Testis (tissue), 3 donors: ENCODE measurements around the gene KCTD21. TPM values are rescaled to one million over a fixed set of nuclear protein-coding genes. Genes with fewer than 3 reads are reported as not detected.

ENCODE experiments used
- DNase-seq: peaks from one replicate; pipeline ENCODE4 v3.0.0-alpha.2; 2019
- H3K27ac ChIP-seq, 2 donors: fragments of 200-600 bp; sonication (generic); one replicate each; pipeline ENCODE4 v1.5.1; 2019
- H3K27me3 ChIP-seq: fragments of 200-600 bp; sonication (generic); one replicate; pipeline ENCODE4 v1.5.1; 2019
- H3K36me3 ChIP-seq: fragments of 200-600 bp; sonication (generic); one replicate; pipeline ENCODE4 v1.5.1; 2017; ENCODE audit warnings: low read depth; ENCODE audit errors: missing control alignments
- H3K4me1 ChIP-seq: fragments of 200-600 bp; sonication (generic); one replicate; pipeline ENCODE4 v1.5.1; 2019
- H3K4me3 ChIP-seq, 2 donors: fragments of 200-600 bp; sonication (generic); one replicate each; pipeline ENCODE4 v1.5.1; 2017 to 2019
- H3K9me3 ChIP-seq: fragments of 200-600 bp; sonication (generic); one replicate; pipeline ENCODE4 v1.5.1; 2017
- CTCF ChIP-seq, 3 experiments: fragments of 450-650 bp in 2 of 3; fragments of 200-600 bp in 1 of 3; sonication (generic) in 1 of 3; IDR thresholded peaks; one replicate each; pipeline ENCODE4 v1.5.1; 2016 to 2019; ENCODE audit warnings: antibody characterized with exemption in 3 of 3, mild to moderate bottlenecking in 2 of 3, moderate library complexity in 1 of 3
- POLR2A ChIP-seq: fragments of 450-650 bp; IDR thresholded peaks from one replicate; pipeline ENCODE4 v1.6.1; 2017; ENCODE audit warnings: antibody characterized with exemption, mild to moderate bottlenecking, moderate library complexity
- WGBS, 2 donors: methylation state at CpG; one replicate each; pipeline ENCODE4 v1.1.5; 2018; 5-methylcytosine and 5-hydroxymethylcytosine counted together
- intact Hi-C: fragments of 100-400 bp; cut with DNase I; formaldehyde crosslinking; loops from one replicate; pipeline ENCODE4 v1.15.1; 2023; ENCODE audit warnings: low total_unique reads
- polyA plus RNA-seq: library from polyadenylated mRNA; stranded (reverse); fragments of 350-450 nt; fragmentation: Illumina TruSeq; extraction: RNeasy Lipid Tissue Mini Kit (QIAGEN cat#74804); gene quantifications from one replicate; pipeline ENCODE4 v1.2.3, GENCODE V29; 2014; ENCODE audit warnings: low read depth, low replicate concordance; ENCODE audit not compliant: insufficient read depth
- total RNA-seq, 2 donors: library from RNA; depleted of rRNA; stranded (reverse); fragments of >200 nt; gene quantifications; one replicate each; pipeline ENCODE4 v1.2.3, GENCODE V29; 2016

Gene KCTD21
- total and polyA plus RNA-seq, 3 donors from 2014 or later, result 10.2 to 14.7 (median 14.2) TPM

GRCh38 chr11:78195917-78196560 is 7.6 kb upstream of the KCTD21 start:
- Histone ChIP-seq H3K4me3 (peak overlapping the region in 1 of 2 donors; percentile 21), H3K27me3 (no peaks in the 10 kb centered on the region), H3K27ac (no peak overlapping the region), H3K4me1 (peaks cover 12% of the 10 kb centered on the region), H3K9me3 (no peaks in the 10 kb centered on the region), H3K36me3 (no peaks in the 10 kb centered on the region)
- TF ChIP-seq POLR2A (no peak), CTCF (IDR thresholded peaks at IDR 0.05) (no peak)
- peak; percentile 33 for DNase-seq
- intact Hi-C loops, result no loop called here
- 58 to 67% methylated on average over 2 to 60 of the region's 60 CpGs for WGBS, 2 donors

GRCh38 chr11:78194490-78194889 is 6.1 kb upstream of the KCTD21 start:
- H3K4me1 ChIP-seq, result peaks cover 21% of the 10 kb centered on the region
- no peak overlapping the region for H3K27ac ChIP-seq
- H3K4me3 ChIP-seq, result no peak overlapping the region
- H3K36me3 ChIP-seq, result no peaks in the 10 kb centered on the region
- no peaks in the 10 kb centered on the region for H3K27me3 ChIP-seq
- H3K9me3 ChIP-seq, result no peaks in the 10 kb centered on the region
- DNase-seq, result no peak
- WGBS, 2 donors, result 90 to 92% methylated on average over 3 of the region's 3 CpGs
- TF ChIP-seq CTCF (IDR thresholded peaks at IDR 0.05), result no peak
- TF ChIP-seq POLR2A, result no peak
- intact Hi-C loops, result no loop called here

- DNase-seq, result no peak
- Histone ChIP-seq H3K4me1 (peaks cover 23% of the 10 kb centered on the region), H3K9me3 (no peaks in the 10 kb centered on the region), H3K36me3 (no peaks in the 10 kb centered on the region), H3K4me3 (no peak overlapping the region), H3K27ac (no peak overlapping the region), H3K27me3 (no peaks in the 10 kb centered on the region)
- 93 to 96% methylated on average over 8 of the region's 8 CpGs for WGBS, 2 donors
- TF ChIP-seq POLR2A (no peak), CTCF (IDR thresholded peaks at IDR 0.05) (no peak)
- intact Hi-C loops, result no loop called here
Observed at GRCh38 chr11:78193806-78194205, 5.4 kb upstream of the KCTD21 start.

- 76 to 81% methylated on average over 4 of the region's 4 CpGs for WGBS, 2 donors
- H3K4me3 ChIP-seq, result no peak overlapping the region
- no peak for DNase-seq
- H3K27ac ChIP-seq, result no peak overlapping the region
- H3K27me3 ChIP-seq, result no peaks in the 10 kb centered on the region
- intact Hi-C loops, result no loop called here
- peaks cover 23% of the 10 kb centered on the region for H3K4me1 ChIP-seq
- no peaks in the 10 kb centered on the region for H3K36me3 ChIP-seq
- TF ChIP-seq CTCF (IDR thresholded peaks at IDR 0.05) (no peak), POLR2A (no peak)
- H3K9me3 ChIP-seq, result no peaks in the 10 kb centered on the region
Observed at GRCh38 chr11:78192911-78193351, 4.5 kb upstream of the KCTD21 start.

GRCh38 chr11:78192223-78192719 is 3.8 kb upstream of the KCTD21 start:
- peak; percentile 85 for DNase-seq
- WGBS, 2 donors, result 36 to 52% methylated on average over 6 of the region's 6 CpGs
- Histone ChIP-seq H3K9me3 (no peaks in the 10 kb centered on the region), H3K4me3 (no peak overlapping the region), H3K36me3 (no peaks in the 10 kb centered on the region), H3K27me3 (no peaks in the 10 kb centered on the region), H3K27ac (peak overlapping the region in 1 of 2 donors; percentile 41), H3K4me1 (peaks cover 27% of the 10 kb centered on the region)
- intact Hi-C loops, result no loop called here
- no peak for TF ChIP-seq CTCF (IDR thresholded peaks at IDR 0.05)
- TF ChIP-seq POLR2A, result no peak
